ENCODE data around the gene HOXB3.

The HOXB3 gene

GRCh38 chr17:48589831-48590606 lies at the start of gene HOXB3:
Gene HOXB3 (minus strand): TSS chr17:48590241. CDS start chr17:48552474, 37,767 bp downstream.
- H3K4me3 ChIP-seq (ENCODE audit: low read depth, low read length) = no peak within 1 kb of the TSS
- TF ChIP-seq, protein P1, sequence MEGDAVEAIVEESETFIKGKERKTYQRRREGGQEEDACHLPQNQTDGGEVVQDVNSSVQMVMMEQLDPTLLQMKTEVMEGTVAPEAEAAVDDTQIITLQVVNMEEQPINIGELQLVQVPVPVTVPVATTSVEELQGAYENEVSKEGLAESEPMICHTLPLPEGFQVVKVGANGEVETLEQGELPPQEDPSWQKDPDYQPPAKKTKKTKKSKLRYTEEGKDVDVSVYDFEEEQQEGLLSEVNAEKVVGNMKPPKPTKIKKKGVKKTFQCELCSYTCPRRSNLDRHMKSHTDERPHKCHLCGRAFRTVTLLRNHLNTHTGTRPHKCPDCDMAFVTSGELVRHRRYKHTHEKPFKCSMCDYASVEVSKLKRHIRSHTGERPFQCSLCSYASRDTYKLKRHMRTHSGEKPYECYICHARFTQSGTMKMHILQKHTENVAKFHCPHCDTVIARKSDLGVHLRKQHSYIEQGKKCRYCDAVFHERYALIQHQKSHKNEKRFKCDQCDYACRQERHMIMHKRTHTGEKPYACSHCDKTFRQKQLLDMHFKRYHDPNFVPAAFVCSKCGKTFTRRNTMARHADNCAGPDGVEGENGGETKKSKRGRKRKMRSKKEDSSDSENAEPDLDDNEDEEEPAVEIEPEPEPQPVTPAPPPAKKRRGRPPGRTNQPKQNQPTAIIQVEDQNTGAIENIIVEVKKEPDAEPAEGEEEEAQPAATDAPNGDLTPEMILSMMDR (conservative IDR thresholded peaks at IDR 0.05; ENCODE audit: low read depth, low read length) = no peak
- DNase-seq (ENCODE audit: low read depth) = no peak

DNA sequence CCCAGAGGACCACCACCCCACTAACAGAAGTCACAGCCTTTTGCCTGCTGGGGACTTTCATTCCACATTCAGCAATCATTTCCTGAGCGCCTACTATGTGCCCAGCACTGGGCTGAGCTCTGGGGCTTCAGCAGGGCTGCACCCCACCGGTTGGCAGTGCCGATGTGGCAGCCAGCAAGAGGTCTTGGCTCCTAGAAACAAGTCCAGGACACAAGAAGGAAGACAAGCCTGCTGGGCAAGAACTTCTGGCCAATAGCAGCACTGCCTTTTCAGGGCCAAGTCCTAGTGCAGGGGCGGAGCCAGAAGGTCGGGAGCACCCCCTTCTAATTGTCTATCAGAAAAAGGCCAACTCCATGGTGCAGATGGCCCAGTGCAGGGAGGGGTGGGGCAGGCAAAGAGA lies 49.1 kb upstream of the HOXB3 start:
- no peak for DNase-seq (ENCODE audit: low read depth)
- H3K4me3 ChIP-seq (ENCODE audit: low read depth, low read length) = no peak overlapping the region
- TF ChIP-seq, protein P1 (conservative IDR thresholded peaks at IDR 0.05; ENCODE audit: low read depth, low read length) = no peak

DNA sequence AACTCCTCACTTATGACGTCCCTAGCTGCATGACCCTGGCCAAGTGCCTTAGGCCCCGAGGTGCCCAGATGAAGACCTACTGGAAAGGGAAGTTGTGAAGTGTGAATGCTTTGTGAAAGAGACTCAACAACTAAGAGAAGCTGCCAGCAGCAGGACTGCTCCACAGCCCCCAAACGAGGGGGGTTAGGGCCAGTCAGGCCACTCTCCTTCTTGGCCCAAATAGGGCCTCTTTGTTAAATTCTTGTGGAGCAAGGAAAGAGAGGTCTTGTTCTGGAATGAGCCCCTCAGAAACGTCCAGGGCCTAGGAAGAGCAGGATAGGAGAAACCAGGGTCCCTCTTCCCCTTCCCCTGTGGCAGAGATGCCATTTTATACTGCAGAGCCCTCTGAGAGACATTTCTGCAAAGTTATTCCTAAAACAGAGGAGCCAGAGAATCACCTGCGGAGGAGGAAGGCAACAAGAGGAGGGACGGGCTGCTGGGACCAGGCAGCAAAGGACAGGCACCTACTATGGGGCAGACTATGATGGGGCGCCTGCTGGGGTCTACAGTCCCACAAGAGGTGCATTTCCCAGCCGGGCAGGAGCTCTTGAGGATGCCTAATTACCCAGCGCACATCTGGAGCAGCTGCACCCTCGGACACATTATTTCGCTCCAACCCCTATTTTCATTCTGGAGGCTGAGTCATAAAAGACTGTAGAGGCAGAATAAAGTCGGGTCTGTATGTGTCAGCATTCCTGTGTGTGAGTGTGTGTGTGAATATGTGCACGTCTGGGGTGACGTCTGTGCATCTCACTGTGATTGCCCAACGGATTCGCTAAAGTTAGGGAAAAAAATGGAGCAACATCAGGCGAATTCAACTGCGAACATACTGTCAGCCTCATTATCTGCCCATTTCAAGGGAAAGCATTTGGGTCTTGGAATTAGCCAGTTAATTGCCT lies 47.6 kb upstream of the HOXB3 start:
- no peak overlapping the region for H3K4me3 ChIP-seq (ENCODE audit: low read depth, low read length)
- TF ChIP-seq, protein P1 (conservative IDR thresholded peaks at IDR 0.05; ENCODE audit: low read depth, low read length) = no peak
- DNase-seq (ENCODE audit: low read depth) = peak; percentile 4

- DNase-seq (ENCODE audit: low read depth) = peak; percentile 16
- TF ChIP-seq, protein P1 (conservative IDR thresholded peaks at IDR 0.05; ENCODE audit: low read depth, low read length) = peak; percentile 36
- no peak overlapping the region for H3K4me3 ChIP-seq (ENCODE audit: low read depth, low read length)
Measured at GRCh38 chr17:48636177-48637018, 46.4 kb upstream of the HOXB3 start.

GRCh38 chr17:48634493-48635208 lies 44.6 kb upstream of the HOXB3 start:
- H3K4me3 ChIP-seq (ENCODE audit: low read depth, low read length) = no peak overlapping the region
- DNase-seq (ENCODE audit: low read depth) = no peak
- TF ChIP-seq, protein P1 (conservative IDR thresholded peaks at IDR 0.05; ENCODE audit: low read depth, low read length) = no peak

DNA sequence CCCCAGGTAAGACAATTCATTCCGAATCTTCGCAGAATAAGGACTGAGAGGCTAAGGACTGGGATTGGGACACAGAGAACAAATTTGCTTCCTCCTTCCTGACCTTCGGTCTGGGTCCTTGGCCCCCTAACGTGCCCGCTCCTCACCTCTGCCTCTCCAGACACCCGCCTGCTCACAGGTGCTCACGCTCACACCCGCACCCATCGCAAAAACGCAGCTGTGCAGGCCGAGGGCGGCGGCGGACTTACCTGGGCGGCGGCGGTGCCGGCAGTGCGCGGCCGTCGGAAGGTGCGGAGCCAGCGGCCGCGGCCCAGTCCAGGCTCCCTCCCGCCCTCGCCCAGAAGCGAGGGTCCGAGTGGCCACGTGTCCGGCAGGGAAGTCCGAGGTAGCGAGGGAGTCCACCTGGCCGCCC lies 43.2 kb upstream of the HOXB3 start:
- no peak overlapping the region for H3K4me3 ChIP-seq (ENCODE audit: low read depth, low read length)
- no peak for DNase-seq (ENCODE audit: low read depth)
- TF ChIP-seq, protein P1 (conservative IDR thresholded peaks at IDR 0.05; ENCODE audit: low read depth, low read length) = no peak
